ENCODE data around the gene MAGI1.

DNA sequence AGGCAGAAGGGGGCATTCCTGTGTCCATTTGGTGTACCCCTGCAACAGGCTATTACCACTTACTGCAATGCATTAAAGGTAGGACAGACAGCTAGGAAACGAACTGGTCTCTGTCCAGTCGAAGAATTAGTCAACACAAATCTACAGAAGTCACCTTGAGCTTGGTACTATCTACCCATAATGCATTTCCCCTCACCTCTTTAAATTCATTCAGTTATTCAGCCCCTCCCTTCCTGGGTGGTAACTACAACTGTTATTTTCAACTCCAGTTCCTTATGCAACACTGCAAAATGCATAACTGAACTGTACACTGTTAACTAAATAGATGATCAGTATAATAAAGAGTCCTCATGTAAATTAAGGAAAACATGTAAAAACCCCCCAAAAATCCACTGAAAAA, 77.6 kb downstream of the MAGI1 start:
- TF ChIP-seq GATA2 (IDR thresholded peaks at IDR 0.05; ENCODE audit: low read depth, low read length) (no peak), GATA3 (IDR thresholded peaks at IDR 0.05; ENCODE audit: low read depth, low read length) (no peak)

Measured in SH-SY5Y (cell line).